ENCODE results near the gene WARS2. TPM values are rescaled to one million over a fixed set of nuclear protein-coding genes. Genes with fewer than 3 reads are reported as not detected.

Gene WARS2
- total RNA-seq, 4 donors from 2014 or later: 5.8 to 12.6 (median 10.0) TPM

- DNase-seq (ENCODE audit: extremely low spot score): no peak
- TF ChIP-seq, protein P1, sequence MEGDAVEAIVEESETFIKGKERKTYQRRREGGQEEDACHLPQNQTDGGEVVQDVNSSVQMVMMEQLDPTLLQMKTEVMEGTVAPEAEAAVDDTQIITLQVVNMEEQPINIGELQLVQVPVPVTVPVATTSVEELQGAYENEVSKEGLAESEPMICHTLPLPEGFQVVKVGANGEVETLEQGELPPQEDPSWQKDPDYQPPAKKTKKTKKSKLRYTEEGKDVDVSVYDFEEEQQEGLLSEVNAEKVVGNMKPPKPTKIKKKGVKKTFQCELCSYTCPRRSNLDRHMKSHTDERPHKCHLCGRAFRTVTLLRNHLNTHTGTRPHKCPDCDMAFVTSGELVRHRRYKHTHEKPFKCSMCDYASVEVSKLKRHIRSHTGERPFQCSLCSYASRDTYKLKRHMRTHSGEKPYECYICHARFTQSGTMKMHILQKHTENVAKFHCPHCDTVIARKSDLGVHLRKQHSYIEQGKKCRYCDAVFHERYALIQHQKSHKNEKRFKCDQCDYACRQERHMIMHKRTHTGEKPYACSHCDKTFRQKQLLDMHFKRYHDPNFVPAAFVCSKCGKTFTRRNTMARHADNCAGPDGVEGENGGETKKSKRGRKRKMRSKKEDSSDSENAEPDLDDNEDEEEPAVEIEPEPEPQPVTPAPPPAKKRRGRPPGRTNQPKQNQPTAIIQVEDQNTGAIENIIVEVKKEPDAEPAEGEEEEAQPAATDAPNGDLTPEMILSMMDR (IDR thresholded peaks at IDR 0.05): no peak
- no peak for TF ChIP-seq POLR2A (IDR thresholded peaks at IDR 0.05; ENCODE audit: low read depth)
- TF ChIP-seq POLR2AphosphoS5 (IDR thresholded peaks at IDR 0.05): no peak
- no peak for TF ChIP-seq EP300 (IDR thresholded peaks at IDR 0.05)
- 90% methylated on average over 1 of the region's 1 CpG for WGBS
- intact Hi-C loops (cut with DNase I): no loop called here
- H3K4me1 ChIP-seq: peaks cover 0 to 7% (median 0%) of the 10 kb centered on the region in 4 donors
- H3K27me3 ChIP-seq: no peaks in the 10 kb centered on the region
- no peak overlapping the region for H3K4me3 ChIP-seq
- peaks cover 0 to 30% (median 4%) of the 10 kb centered on the region in 4 donors for H3K36me3 ChIP-seq
- H3K9me3 ChIP-seq: no peaks in the 10 kb centered on the region
- no peak overlapping the region for H3K27ac ChIP-seq (replicated peaks in 1 of 4)
These were observed 95.2 kb downstream of the WARS2 start for GRCh38 chr1:119045096-119045746.

- no peak overlapping the region for H3K27ac ChIP-seq (replicated peaks in 1 of 4)
- TF ChIP-seq POLR2AphosphoS5 (IDR thresholded peaks at IDR 0.05): no peak
- TF ChIP-seq, protein P1 (IDR thresholded peaks at IDR 0.05): no peak
- no peak for TF ChIP-seq POLR2A (IDR thresholded peaks at IDR 0.05; ENCODE audit: low read depth)
- TF ChIP-seq EP300 (IDR thresholded peaks at IDR 0.05): no peak
- H3K4me1 ChIP-seq: no peaks in the 10 kb centered on the region
- no peaks in the 10 kb centered on the region for H3K27me3 ChIP-seq
- no peaks in the 10 kb centered on the region for H3K9me3 ChIP-seq
- peaks cover 0 to 35% (median 6%) of the 10 kb centered on the region in 4 donors for H3K36me3 ChIP-seq
- no peak for DNase-seq (ENCODE audit: extremely low spot score)
- intact Hi-C loops (cut with DNase I): no loop called here
- 86% methylated on average over 2 of the region's 2 CpGs for WGBS
- no peak overlapping the region for H3K4me3 ChIP-seq
These were observed 99.5 kb downstream of the WARS2 start for GRCh38 chr1:119040906-119041305.

DNA sequence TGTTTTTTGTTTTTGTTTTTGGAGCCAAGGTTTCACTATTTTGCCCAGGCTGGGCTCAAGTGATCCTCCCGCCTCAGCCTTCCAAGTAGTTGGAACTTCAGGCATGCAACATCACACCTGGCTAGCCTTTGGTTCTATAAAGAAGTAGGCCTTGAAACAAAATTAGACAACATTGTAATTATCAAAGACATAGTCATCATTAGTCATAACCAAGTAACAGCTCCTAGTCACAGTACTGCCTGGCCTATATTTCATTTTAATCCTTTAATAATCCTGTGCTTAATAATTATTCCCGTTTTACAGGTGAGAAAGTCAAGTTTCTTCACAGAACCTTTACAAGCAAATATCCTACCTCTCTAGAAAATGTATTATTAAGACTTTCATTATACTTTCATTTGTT is 100.0 kb downstream of the WARS2 start:
- no peak for DNase-seq (ENCODE audit: extremely low spot score)
- Histone ChIP-seq H3K27ac (replicated peaks in 1 of 4) (no peak overlapping the region), H3K9me3 (no peaks in the 10 kb centered on the region), H3K27me3 (no peaks in the 10 kb centered on the region), H3K4me1 (no peaks in the 10 kb centered on the region), H3K36me3 (peaks cover 0 to 39% (median 8%) of the 10 kb centered on the region in 4 donors), H3K4me3 (no peak overlapping the region)
- TF ChIP-seq EP300 (IDR thresholded peaks at IDR 0.05) (no peak), POLR2AphosphoS5 (IDR thresholded peaks at IDR 0.05) (no peak), POLR2A (IDR thresholded peaks at IDR 0.05; ENCODE audit: low read depth) (no peak)
- TF ChIP-seq, protein P1 (IDR thresholded peaks at IDR 0.05): no peak
- intact Hi-C loops (cut with DNase I): no loop called here
- 94% methylated on average over 2 of the region's 2 CpGs for WGBS

- peaks cover 0 to 49% (median 8%) of the 10 kb centered on the region in 4 donors for H3K36me3 ChIP-seq
- intact Hi-C loops (cut with DNase I): no loop called here
- no peak for DNase-seq (ENCODE audit: extremely low spot score)
- H3K9me3 ChIP-seq: no peaks in the 10 kb centered on the region
- 93% methylated on average over 2 of the region's 2 CpGs for WGBS
- TF ChIP-seq POLR2A (IDR thresholded peaks at IDR 0.05; ENCODE audit: low read depth) (no peak), EP300 (IDR thresholded peaks at IDR 0.05) (no peak), POLR2AphosphoS5 (IDR thresholded peaks at IDR 0.05) (no peak)
- TF ChIP-seq, protein P1 (IDR thresholded peaks at IDR 0.05): no peak
- H3K4me1 ChIP-seq: no peaks in the 10 kb centered on the region
- H3K27me3 ChIP-seq: no peaks in the 10 kb centered on the region
- H3K27ac ChIP-seq (replicated peaks in 1 of 4): no peak overlapping the region
- no peak overlapping the region for H3K4me3 ChIP-seq
These were observed 102.1 kb downstream of the WARS2 start for GRCh38 chr1:119038363-119038762.

DNA sequence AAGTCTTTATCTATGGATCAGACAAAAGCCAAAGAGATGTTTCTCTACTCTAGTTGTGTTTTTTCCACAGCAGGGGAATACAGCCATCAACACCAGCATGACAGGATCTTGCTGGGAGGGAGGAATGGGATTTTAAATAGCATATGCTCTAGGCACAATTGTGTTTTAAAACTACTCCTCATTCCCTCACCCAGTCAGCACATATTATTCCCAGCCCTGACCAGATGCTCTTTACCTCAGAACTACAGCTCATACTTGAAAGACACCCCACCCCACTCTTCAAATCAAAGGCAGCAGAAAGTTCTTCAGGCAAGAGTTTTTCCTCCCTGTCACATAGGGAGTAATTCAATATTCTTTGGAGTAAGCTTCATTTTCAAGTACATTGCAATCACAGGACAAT is 106.1 kb downstream of the WARS2 start:
- H3K27ac ChIP-seq (replicated peaks in 1 of 4): no peak overlapping the region
- intact Hi-C loops (cut with DNase I): no loop called here
- H3K4me3 ChIP-seq: no peak overlapping the region
- TF ChIP-seq, protein P1 (IDR thresholded peaks at IDR 0.05): no peak
- no peaks in the 10 kb centered on the region for H3K27me3 ChIP-seq
- H3K4me1 ChIP-seq: no peaks in the 10 kb centered on the region
- DNase-seq (ENCODE audit: extremely low spot score): no peak
- no peaks in the 10 kb centered on the region for H3K9me3 ChIP-seq
- H3K36me3 ChIP-seq: peaks cover 8 to 55% (median 21%) of the 10 kb centered on the region in 4 donors
